ENCODE data around the gene FSCB. TPM values are rescaled to one million over a fixed set of nuclear protein-coding genes. Genes with fewer than 3 reads are reported as not detected.

FSCB gene
- total and polyA plus RNA-seq, 8 donors: 0.10 TPM; not detected in 7

GRCh38 chr14:44490966-44491365, 16.1 kb downstream of the FSCB start:
- H3K36me3 ChIP-seq: no peaks in the 10 kb centered on the region
- no peaks in the 10 kb centered on the region for H3K27me3 ChIP-seq
- H3K4me1 ChIP-seq: no peaks in the 10 kb centered on the region
- ATAC-seq (no peak), DNase-seq (no peak)
- no peak overlapping the region for H3K4me3 ChIP-seq
- H3K9me3 ChIP-seq: peaks cover 0 to 2% of the 10 kb centered on the region in 2 donors
- intact Hi-C loops (cut with DNase I): no loop called here
- no peak overlapping the region for H3K27ac ChIP-seq
- TF ChIP-seq CTCF (IDR thresholded peaks at IDR 0.05): no peak

- Histone ChIP-seq H3K4me3 (no peak overlapping the region), H3K36me3 (no peaks in the 10 kb centered on the region), H3K27ac (no peak overlapping the region), H3K4me1 (no peaks in the 10 kb centered on the region), H3K27me3 (no peaks in the 10 kb centered on the region), H3K9me3 (peaks cover 0 to 5% of the 10 kb centered on the region in 2 donors)
- TF ChIP-seq CTCF (IDR thresholded peaks at IDR 0.05): no peak
- intact Hi-C loops (cut with DNase I): no loop called here
- no peak for DNase-seq
- ATAC-seq: no peak
Measured at GRCh38 chr14:44477953-44478352, 29.1 kb downstream of the FSCB start.

GRCh38 chr14:44468771-44469170, 38.3 kb downstream of the FSCB start:
- no peak for DNase-seq
- Histone ChIP-seq H3K4me3 (no peak overlapping the region), H3K4me1 (no peaks in the 10 kb centered on the region), H3K36me3 (no peaks in the 10 kb centered on the region), H3K27ac (no peak overlapping the region), H3K27me3 (no peaks in the 10 kb centered on the region), H3K9me3 (peaks cover 0 to 3% of the 10 kb centered on the region in 2 donors)
- intact Hi-C loops (cut with DNase I): no loop called here
- ATAC-seq: no peak
- no peak for TF ChIP-seq CTCF (IDR thresholded peaks at IDR 0.05)

- no peaks in the 10 kb centered on the region for H3K36me3 ChIP-seq
- intact Hi-C loops (cut with DNase I): no loop called here
- no peaks in the 10 kb centered on the region for H3K27me3 ChIP-seq
- DNase-seq: no peak
- H3K4me1 ChIP-seq: no peaks in the 10 kb centered on the region
- no peak overlapping the region for H3K27ac ChIP-seq
- TF ChIP-seq CTCF (IDR thresholded peaks at IDR 0.05): no peak
- H3K4me3 ChIP-seq: no peak overlapping the region
- ATAC-seq: no peak
- H3K9me3 ChIP-seq: no peaks in the 10 kb centered on the region
Measured at GRCh38 chr14:44463356-44464004, 43.6 kb downstream of the FSCB start.

GRCh38 chr14:44462381-44462780, 44.7 kb downstream of the FSCB start:
- no peak overlapping the region for H3K27ac ChIP-seq
- no peaks in the 10 kb centered on the region for H3K4me1 ChIP-seq
- TF ChIP-seq CTCF (IDR thresholded peaks at IDR 0.05): no peak
- intact Hi-C loops (cut with DNase I): no loop called here
- no peaks in the 10 kb centered on the region for H3K36me3 ChIP-seq
- H3K4me3 ChIP-seq: no peak overlapping the region
- DNase-seq: no peak
- no peak for ATAC-seq
- peaks cover 0 to 5% of the 10 kb centered on the region in 2 donors for H3K9me3 ChIP-seq
- no peaks in the 10 kb centered on the region for H3K27me3 ChIP-seq

Measured in left lung (tissue), 10 donors.